ENCODE measurements around the gene POU4F2.

- TF ChIP-seq NFRKB (IDR thresholded peaks at IDR 0.05), result no peak
- TF ChIP-seq ARNT (IDR thresholded peaks at IDR 0.05), result no peak
- TF ChIP-seq FOXM1 (IDR thresholded peaks at IDR 0.05; ENCODE audit: borderline replicate concordance), result no peak
- no peak for TF ChIP-seq SP1 (IDR thresholded peaks at IDR 0.05)
- TF ChIP-seq SUZ12 (IDR thresholded peaks at IDR 0.05), result no peak
- no peak for TF ChIP-seq L3MBTL2 (conservative IDR thresholded peaks at IDR 0.05)
- no peak for TF ChIP-seq HDGF (IDR thresholded peaks at IDR 0.05; ENCODE audit: borderline replicate concordance)
- no peak for TF ChIP-seq TARDBP (IDR thresholded peaks at IDR 0.05)
- TF ChIP-seq BHLHE40 (IDR thresholded peaks at IDR 0.05; ENCODE audit: borderline replicate concordance), result no peak
- no peak for TF ChIP-seq FOXA1 (IDR thresholded peaks at IDR 0.05)
- no peak for TF ChIP-seq LEF1 (IDR thresholded peaks at IDR 0.05; ENCODE audit: borderline replicate concordance)
- no peak for TF ChIP-seq ZNF384 (IDR thresholded peaks at IDR 0.05)
- TF ChIP-seq PKNOX1 (IDR thresholded peaks at IDR 0.05), result no peak
- no peak for TF ChIP-seq ELF4 (IDR thresholded peaks at IDR 0.05)
These were observed 9.7 kb downstream of the POU4F2 start for GRCh38 chr4:146648461-146648783.

Measured in HEK293T (cell line).